ENCODE data around the gene ZNF784.

DNA sequence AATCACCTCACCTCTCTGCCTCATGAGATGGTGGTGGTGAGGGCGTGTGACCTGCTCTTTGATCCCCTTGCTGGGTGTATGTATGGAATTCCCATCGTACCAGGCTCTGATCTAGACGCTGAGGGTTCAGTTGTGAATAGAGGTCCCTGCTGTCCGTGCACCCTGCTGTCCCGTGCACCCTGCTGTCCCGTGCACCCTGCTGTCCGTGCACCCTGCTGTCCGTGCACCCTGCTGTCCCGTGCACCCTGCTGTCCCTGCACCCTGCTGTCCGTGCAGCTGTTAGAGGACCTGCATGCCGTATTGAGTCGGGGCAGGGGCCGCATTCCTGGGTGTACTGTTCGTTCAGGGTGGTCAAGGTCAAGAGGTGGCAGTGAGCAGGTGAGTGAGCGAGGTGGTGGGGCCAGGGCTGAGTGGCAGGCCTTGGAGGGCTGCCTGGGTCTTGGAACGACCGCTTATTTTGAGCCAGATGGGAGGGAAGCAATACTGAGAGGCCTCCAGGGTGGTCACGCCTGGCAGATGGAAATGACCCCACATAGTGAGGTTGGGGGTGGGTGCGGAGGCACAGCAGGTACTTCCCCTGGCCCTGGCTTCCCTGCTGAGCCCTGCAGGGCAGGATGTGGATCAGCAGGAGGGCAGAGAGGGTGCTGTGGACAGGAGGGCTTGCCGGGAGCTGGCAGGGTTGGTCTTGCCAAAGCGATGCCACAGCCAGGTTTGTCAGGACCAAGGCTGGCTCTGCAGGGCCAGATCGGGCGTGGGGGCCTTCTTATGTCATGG is 46.1 kb upstream of the ZNF784 start:
- TF ChIP-seq, protein P1, sequence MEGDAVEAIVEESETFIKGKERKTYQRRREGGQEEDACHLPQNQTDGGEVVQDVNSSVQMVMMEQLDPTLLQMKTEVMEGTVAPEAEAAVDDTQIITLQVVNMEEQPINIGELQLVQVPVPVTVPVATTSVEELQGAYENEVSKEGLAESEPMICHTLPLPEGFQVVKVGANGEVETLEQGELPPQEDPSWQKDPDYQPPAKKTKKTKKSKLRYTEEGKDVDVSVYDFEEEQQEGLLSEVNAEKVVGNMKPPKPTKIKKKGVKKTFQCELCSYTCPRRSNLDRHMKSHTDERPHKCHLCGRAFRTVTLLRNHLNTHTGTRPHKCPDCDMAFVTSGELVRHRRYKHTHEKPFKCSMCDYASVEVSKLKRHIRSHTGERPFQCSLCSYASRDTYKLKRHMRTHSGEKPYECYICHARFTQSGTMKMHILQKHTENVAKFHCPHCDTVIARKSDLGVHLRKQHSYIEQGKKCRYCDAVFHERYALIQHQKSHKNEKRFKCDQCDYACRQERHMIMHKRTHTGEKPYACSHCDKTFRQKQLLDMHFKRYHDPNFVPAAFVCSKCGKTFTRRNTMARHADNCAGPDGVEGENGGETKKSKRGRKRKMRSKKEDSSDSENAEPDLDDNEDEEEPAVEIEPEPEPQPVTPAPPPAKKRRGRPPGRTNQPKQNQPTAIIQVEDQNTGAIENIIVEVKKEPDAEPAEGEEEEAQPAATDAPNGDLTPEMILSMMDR (IDR thresholded peaks at IDR 0.05; ENCODE audit: low read depth, low read length): no peak
- no peak for TF ChIP-seq EZH2phosphoT487 (IDR thresholded peaks at IDR 0.05; ENCODE audit: low read depth)
